ENCODE measurements around the gene PPP6R3.

GRCh38 chr11:68449951-68450350 is 10.6 kb upstream of the PPP6R3 start:
- TF ChIP-seq CTCF (optimal IDR thresholded peaks at IDR 0.05 in 1 of 3, IDR thresholded peaks at IDR 0.05 in 1 of 3, conservative IDR thresholded peaks at IDR 0.05 in 1 of 3; ENCODE audit: extremely low read depth in 1 of 3, insufficient read depth in 2 of 3, low read length in 3 of 3) (no peak), EZH2 (IDR thresholded peaks at IDR 0.05; ENCODE audit: low read length) (no peak)
